ENCODE data around the gene DHRS2.
"Not testable (repeated sequence)": the region's sequence is repeated elsewhere in the genome, so short reads cannot be mapped to it uniquely, and the experiment has no call there.

Gene DHRS2

GRCh38 chr14:23648764-23649460, 12.7 kb downstream of the DHRS2 start:
- no peak for DNase-seq

- DNase-seq, result no peak
These were observed 14.3 kb downstream of the DHRS2 start for GRCh38 chr14:23650506-23650905.

DNA sequence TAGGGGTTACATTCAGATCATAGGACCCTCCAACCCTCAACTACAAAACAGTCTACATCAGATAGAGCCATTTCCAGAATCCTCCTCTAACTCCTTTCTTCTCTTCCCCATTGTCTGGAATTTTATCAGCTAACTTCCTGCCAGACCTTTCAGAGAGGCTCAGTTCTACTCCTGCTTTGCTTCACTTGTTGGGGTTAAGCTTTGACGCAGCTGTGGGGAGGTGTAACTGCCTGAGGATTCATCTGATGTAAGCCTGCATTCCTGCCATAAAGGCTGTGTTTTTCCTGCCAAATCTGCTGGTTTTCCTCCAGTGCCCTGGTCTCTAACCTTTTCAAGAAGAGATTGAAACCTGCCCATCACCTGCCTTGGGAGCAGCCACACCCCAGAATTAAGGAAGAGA, 16.9 kb downstream of the DHRS2 start:
- no peak for DNase-seq

- no peak for DNase-seq
These were observed 18.1 kb downstream of the DHRS2 start for GRCh38 chr14:23654231-23654630.

GRCh38 chr14:23657959-23658470, 21.9 kb downstream of the DHRS2 start:
- DNase-seq, result no peak

DNA sequence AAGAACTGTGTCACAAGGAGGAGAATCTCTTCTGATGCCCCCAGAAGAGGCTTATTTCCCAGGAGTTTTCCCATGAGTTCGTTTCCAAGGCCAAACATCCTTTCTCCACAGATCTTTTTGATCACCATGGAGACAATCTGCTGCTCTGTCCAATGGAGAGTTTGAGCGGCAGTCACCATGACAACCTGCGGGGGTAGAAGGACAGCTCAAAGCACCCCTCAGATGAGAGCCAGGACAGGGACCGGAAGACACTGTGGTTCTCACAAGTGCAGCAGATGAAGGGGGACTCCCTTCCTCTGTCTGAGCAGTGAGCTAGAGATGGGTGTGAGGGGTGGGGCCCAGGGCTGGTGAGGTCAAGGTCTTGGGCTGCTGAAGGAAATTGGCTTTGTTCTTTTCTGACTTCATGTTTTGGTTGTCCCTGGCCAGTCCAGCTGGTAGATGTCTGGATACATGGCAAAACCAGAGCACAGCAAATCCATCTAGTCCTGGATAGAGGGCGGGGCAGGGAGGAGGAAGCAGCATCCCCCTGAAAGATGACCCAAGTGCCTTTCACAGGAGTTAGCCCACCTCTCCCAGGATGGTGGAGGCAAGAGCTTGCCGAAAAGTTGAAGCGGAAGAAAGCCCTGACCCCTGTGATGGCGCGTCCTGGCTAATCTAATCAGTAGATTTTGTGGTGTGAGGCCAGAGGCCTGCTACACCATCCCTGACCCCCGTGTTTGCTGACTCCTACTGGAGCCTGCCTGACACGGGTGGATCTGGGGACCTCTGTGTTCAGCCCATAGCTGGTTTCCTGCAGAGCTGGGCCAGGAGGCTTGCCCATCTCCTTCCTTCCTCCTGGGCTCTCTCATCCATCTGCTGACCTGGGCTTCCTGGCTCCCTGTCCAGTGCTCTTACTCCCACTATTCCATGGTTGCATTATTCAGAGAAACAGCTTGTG, 24.4 kb downstream of the DHRS2 start:
- no peak for DNase-seq

DNA sequence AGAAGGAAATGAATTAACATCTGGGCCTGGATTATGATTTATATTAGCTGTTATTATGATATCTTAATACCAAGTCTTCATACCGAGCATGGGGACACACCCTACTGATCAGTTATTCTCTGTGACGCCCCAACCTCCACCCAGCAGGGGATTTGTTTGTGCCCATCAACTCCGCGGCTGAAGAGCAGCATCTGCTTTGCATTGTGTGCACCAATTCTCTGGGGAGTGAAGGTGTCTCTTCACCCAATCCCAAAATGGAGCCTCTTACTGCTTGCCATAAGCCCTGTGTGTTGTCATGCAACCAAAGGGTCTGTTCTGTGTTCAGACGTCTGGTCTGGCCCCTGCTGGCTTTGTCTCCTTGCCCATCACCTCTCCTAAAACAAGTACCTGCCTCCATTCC, 25.4 kb downstream of the DHRS2 start:
- no peak for DNase-seq

- DNase-seq, result no peak
These were observed 27.0 kb downstream of the DHRS2 start for GRCh38 chr14:23663127-23663526.

DNA sequence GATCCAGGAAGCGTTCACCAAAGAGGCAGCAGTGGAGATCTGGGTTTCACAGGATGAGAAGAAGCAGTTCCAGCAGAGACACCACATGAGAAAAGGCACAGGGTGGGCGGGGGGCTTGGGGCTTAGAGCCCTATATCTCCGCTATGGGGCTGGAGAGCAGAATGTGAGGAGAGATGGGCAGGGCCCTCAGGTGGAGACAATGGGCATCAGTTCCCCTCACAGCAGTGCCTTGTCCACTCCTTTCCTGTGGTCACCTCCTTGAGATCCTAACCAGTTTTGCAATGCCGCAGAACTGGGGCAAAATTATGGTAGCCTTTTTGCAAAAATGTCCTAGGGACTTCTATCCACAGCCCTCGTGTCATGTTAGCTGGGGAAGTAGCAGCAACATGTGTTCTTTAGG, 27.5 kb downstream of the DHRS2 start:
- no peak for DNase-seq

DNA sequence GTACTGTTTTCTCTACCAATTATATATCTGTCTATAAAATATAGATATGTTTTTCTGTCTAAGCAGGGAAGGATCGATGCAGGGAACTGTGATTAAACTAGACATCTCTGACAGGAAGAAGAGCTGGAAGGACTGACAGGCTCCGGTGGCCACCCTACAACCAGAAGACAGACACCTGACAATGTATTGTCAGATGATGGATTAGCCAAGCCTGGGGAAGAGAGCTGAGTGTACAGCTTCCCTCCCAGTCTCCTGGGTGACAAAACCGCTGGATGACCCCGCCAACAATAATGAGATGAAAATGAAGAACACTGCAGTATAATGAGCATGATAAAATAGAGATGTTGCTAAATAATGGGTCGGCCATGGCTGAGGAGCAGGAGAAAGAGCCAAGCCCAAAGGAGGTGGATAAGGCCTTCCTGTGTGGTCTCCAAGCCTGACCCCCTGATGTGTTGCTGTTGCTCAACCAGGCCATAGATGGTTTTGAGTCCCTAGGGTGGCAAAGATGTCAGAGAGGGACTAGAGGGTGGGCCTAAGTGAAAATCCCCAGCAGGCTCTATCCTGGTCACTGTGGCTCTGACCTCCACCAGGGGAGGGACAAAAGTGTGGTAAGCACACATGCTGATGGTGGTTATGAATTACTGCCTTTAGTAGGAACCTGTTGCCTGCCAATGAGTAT, 28.2 kb downstream of the DHRS2 start:
- DNase-seq, result no peak

DNA sequence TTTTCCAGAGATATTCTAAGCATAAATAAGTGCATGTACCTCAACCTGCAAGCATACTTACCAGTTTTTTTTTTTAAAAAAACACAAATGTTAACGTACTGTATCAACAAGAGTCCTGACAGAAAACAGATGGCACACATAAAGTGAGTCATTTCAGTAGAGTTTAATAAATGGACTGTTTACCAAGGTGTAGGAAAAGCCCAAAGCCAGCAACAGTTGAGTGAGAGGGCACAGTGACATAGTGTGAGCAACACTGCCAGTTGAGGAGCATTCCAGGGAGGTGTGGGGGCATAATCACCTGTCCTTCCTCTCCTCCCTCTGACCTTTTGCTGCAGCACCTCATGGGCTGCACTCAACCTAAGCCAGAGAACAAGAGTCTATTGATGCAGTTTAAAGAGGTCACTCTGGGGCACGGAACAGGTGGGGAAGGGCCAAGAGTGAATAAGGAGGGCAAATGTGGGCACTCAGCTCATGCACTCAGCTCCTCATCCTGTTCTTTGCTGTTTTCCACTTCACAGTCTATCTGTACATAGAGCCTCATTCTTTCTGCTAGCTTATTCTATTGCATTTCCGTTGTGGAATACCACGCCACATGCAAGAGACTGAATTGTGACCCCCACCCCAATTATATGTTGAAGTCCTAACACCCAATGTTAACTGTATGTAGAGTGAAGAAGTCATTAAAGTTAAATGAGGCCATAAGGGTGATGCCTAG, 29.3 kb downstream of the DHRS2 start:
- DNase-seq, result no peak

GRCh38 chr14:23667134-23667533, 31.0 kb downstream of the DHRS2 start:
- no peak for DNase-seq

DNA sequence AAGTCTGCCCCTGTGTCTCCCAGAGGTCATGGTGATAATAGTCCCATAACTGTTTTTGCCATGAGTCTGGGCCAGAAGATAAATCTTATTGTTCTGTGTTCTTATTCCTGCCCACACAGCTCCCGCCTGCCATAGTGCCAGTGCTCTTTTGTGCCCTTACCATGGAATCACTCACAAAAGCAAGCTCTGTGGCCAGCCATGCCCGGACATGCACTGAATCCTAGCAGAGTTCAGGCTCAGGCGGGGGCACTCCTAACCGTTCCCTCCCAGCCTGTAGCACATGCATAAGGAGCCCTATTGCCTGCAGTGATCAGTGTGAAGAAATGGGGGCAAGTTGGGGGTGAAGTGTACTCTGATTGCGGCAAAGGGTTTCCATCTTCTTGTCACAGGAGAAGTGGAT, 33.3 kb downstream of the DHRS2 start:
- no peak for DNase-seq

GRCh38 chr14:23670481-23670880, 34.3 kb downstream of the DHRS2 start:
- no peak for DNase-seq

GRCh38 chr14:23672200-23672599, 36.0 kb downstream of the DHRS2 start:
- DNase-seq, result no peak

- DNase-seq, result no peak
These were observed 39.2 kb downstream of the DHRS2 start for GRCh38 chr14:23675337-23675736.

GRCh38 chr14:23675906-23676305, 39.7 kb downstream of the DHRS2 start:
- no peak for DNase-seq

GRCh38 chr14:23681337-23681736, 45.2 kb downstream of the DHRS2 start:
- no peak for DNase-seq

- DNase-seq, result not testable (repeated sequence)
These were observed 53.7 kb downstream of the DHRS2 start for GRCh38 chr14:23689709-23690514.

DNA sequence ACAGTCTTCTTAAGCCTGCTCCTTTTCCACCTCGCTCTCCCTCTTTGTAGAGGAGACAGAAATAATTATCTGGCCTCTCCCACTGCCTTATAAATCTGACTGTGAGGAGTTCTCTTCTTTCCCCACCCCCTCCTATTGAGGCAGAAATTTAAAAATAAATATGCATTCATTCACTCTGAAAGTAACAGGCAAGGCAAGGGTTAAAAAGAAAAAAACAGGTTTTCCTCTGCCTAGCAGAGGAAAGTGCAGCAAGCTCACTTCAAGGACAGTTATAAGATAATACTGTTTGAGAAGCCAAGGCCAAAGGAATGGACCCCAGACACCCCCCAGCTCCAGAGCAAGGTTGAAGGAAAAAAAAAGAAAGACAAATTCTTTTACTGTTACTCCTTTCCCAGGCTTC, 56.3 kb downstream of the DHRS2 start:
- no peak for DNase-seq

DNA sequence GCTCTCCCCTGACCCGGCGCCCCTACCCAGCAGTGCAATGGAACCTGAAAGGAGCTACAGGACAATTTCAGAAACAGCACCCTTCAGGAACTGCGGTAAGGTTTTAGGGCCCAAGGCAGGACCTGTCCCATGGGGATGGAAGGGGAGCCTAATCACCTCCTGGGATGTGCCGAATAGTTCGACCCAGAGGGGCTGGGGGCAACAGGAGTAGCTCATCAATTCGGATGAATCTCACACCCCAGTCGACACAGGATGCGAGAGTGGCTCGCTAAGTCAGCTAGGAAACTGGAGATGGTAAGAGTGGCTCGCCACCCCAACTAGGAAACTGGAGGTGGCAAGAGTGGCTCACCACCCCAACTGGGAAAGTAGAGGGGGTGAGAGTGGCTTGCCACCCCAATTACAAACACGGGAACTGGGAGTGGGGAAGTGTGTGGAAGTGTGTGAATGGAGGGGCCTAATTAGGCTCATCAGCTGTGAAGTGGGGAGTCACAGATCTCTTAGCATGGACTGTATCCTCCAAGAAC, 57.1 kb downstream of the DHRS2 start:
- DNase-seq, result no peak

Measured in GOT3 (cell line).